Parathyroid adenoma (tissue), 2 donors: ENCODE results near the gene ETS1.

Experiments
- H2AFZ ChIP-seq: fragments of 300-600 bp; sonication (generic); one replicate; pipeline ENCODE4 v1.7.0; 2017; ENCODE audit warnings: antibody characterized with exemption, mild to moderate bottlenecking
- H3K27ac ChIP-seq: fragments of 300-600 bp; sonication (generic); one replicate; pipeline ENCODE4 v1.7.0; 2017
- H3K27me3 ChIP-seq: fragments of 300-600 bp; sonication (generic); one replicate; pipeline ENCODE4 v1.7.0; 2017; ENCODE audit warnings: low read length; ENCODE audit not compliant: control insufficient read depth, insufficient read depth
- H3K36me3 ChIP-seq: fragments of 300-600 bp; sonication (generic); one replicate; pipeline ENCODE4 v1.7.0; 2017; ENCODE audit warnings: low read length; ENCODE audit not compliant: control insufficient read depth, insufficient read depth
- H3K4me1 ChIP-seq: fragments of 300-600 bp; sonication (generic); one replicate; pipeline ENCODE4 v1.7.0; 2017; ENCODE audit warnings: control low read depth
- H3K4me2 ChIP-seq: fragments of 300-600 bp; sonication (generic); one replicate; pipeline ENCODE4 v1.7.0; 2017; ENCODE audit warnings: low read length
- H3K4me3 ChIP-seq: fragments of 300-600 bp; sonication (generic); one replicate; pipeline ENCODE4 v1.7.0; 2017; ENCODE audit warnings: low read depth, low read length
- H3K79me2 ChIP-seq: fragments of 300-600 bp; sonication (generic); one replicate; pipeline ENCODE4 v1.7.0; 2017; ENCODE audit warnings: control low read depth
- H3K9ac ChIP-seq: fragments of 300-600 bp; sonication (generic); one replicate; pipeline ENCODE4 v1.7.0; 2017; ENCODE audit warnings: mild to moderate bottlenecking
- H3K9me3 ChIP-seq: fragments of 300-600 bp; sonication (generic); one replicate; pipeline ENCODE4 v1.7.0; 2017; ENCODE audit warnings: low read length; ENCODE audit not compliant: control insufficient read depth
- TF ChIP-seq, protein P1 (sequence below): fragments of 300-600 bp; sonication (generic); IDR thresholded peaks from one replicate; pipeline ENCODE4 v1.7.0; 2017; ENCODE audit warnings: antibody characterized with exemption, mild to moderate bottlenecking
- donor health status: primary hyperparathyroidism.

The ETS1 gene

GRCh38 chr11:128596250-128596649 lies 8.9 kb upstream of the ETS1 start:
- H2AFZ ChIP-seq: no peak overlapping the region
- H3K4me3 ChIP-seq: no peak overlapping the region
- H3K36me3 ChIP-seq: no peaks in the 10 kb centered on the region
- H3K4me1 ChIP-seq: no peaks in the 10 kb centered on the region
- H3K9ac ChIP-seq: no peak overlapping the region
- no peak overlapping the region for H3K4me2 ChIP-seq
- no peaks in the 10 kb centered on the region for H3K27me3 ChIP-seq
- TF ChIP-seq, protein P1, sequence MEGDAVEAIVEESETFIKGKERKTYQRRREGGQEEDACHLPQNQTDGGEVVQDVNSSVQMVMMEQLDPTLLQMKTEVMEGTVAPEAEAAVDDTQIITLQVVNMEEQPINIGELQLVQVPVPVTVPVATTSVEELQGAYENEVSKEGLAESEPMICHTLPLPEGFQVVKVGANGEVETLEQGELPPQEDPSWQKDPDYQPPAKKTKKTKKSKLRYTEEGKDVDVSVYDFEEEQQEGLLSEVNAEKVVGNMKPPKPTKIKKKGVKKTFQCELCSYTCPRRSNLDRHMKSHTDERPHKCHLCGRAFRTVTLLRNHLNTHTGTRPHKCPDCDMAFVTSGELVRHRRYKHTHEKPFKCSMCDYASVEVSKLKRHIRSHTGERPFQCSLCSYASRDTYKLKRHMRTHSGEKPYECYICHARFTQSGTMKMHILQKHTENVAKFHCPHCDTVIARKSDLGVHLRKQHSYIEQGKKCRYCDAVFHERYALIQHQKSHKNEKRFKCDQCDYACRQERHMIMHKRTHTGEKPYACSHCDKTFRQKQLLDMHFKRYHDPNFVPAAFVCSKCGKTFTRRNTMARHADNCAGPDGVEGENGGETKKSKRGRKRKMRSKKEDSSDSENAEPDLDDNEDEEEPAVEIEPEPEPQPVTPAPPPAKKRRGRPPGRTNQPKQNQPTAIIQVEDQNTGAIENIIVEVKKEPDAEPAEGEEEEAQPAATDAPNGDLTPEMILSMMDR: no peak
- no peak overlapping the region for H3K27ac ChIP-seq
- H3K9me3 ChIP-seq: no peaks in the 10 kb centered on the region
- no peaks in the 10 kb centered on the region for H3K79me2 ChIP-seq

GRCh38 chr11:128595775-128596174 lies 8.4 kb upstream of the ETS1 start:
- H3K4me3 ChIP-seq: no peak overlapping the region
- H3K27ac ChIP-seq: no peak overlapping the region
- no peaks in the 10 kb centered on the region for H3K79me2 ChIP-seq
- no peaks in the 10 kb centered on the region for H3K9me3 ChIP-seq
- no peaks in the 10 kb centered on the region for H3K27me3 ChIP-seq
- H3K4me2 ChIP-seq: no peak overlapping the region
- no peaks in the 10 kb centered on the region for H3K36me3 ChIP-seq
- H3K9ac ChIP-seq: no peak overlapping the region
- TF ChIP-seq, protein P1: no peak
- H2AFZ ChIP-seq: no peak overlapping the region
- no peaks in the 10 kb centered on the region for H3K4me1 ChIP-seq

DNA sequence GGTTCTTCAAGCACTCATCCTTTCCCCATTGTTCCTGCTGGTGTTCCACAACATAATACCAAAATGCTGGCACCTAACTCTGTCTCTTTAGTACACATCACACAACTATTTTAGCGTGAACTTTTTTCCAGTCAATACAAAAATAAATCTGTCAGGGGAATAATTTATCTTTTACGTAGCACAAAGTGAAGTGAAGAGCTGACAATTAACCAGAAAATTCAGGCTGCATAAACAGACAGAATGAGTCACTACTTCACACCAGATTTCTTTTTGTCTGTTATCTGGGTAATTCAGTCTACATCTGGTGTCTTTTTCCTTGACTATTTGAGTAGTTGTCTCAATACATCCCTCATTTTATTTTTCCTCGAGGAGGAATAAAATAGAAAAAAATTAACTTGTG lies 7.9 kb upstream of the ETS1 start:
- H3K9ac ChIP-seq: no peak overlapping the region
- H3K4me1 ChIP-seq: no peaks in the 10 kb centered on the region
- H3K79me2 ChIP-seq: no peaks in the 10 kb centered on the region
- H3K27me3 ChIP-seq: no peaks in the 10 kb centered on the region
- H3K36me3 ChIP-seq: no peaks in the 10 kb centered on the region
- no peak overlapping the region for H3K4me3 ChIP-seq
- no peak overlapping the region for H2AFZ ChIP-seq
- H3K27ac ChIP-seq: no peak overlapping the region
- TF ChIP-seq, protein P1: no peak
- H3K9me3 ChIP-seq: no peaks in the 10 kb centered on the region
- H3K4me2 ChIP-seq: no peak overlapping the region

DNA sequence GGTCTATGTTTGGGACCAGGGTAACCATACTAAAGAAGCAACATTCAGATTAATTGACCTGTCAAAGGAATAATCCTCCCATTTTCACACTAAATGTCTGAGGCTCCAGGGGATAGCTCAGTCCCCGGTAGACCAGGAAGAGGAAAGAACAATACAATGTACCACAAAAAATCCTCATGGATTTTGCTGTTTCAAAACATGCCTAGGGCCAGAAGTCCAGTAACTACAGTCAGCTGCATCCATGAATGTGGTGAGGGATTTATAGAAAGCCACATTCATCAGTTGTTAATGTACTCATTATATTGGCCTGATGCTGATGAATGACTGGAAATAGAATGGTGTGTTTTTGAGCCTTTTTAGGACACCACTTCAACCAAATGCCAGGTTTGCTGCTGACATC lies 6.9 kb upstream of the ETS1 start:
- H3K4me1 ChIP-seq: no peaks in the 10 kb centered on the region
- TF ChIP-seq, protein P1: no peak
- H2AFZ ChIP-seq: no peak overlapping the region
- no peaks in the 10 kb centered on the region for H3K79me2 ChIP-seq
- H3K4me3 ChIP-seq: no peak overlapping the region
- H3K9me3 ChIP-seq: no peaks in the 10 kb centered on the region
- H3K27ac ChIP-seq: no peak overlapping the region
- H3K4me2 ChIP-seq: no peak overlapping the region
- H3K27me3 ChIP-seq: no peaks in the 10 kb centered on the region
- no peaks in the 10 kb centered on the region for H3K36me3 ChIP-seq
- H3K9ac ChIP-seq: no peak overlapping the region

- TF ChIP-seq, protein P1: no peak
- Histone ChIP-seq H3K4me1 (no peaks in the 10 kb centered on the region), H3K27ac (no peak overlapping the region), H2AFZ (no peak overlapping the region), H3K4me3 (no peak overlapping the region), H3K9ac (no peak overlapping the region), H3K36me3 (no peaks in the 10 kb centered on the region), H3K4me2 (no peak overlapping the region), H3K27me3 (no peaks in the 10 kb centered on the region), H3K79me2 (no peaks in the 10 kb centered on the region), H3K9me3 (no peaks in the 10 kb centered on the region)
Measured at GRCh38 chr11:128593281-128593680, 5.9 kb upstream of the ETS1 start.
